NK-92 treated with Interleukin-12 subunit alpha and Interleukin-12 subunit beta, amount 100 ng/mL, for 24 hours (cell line): ENCODE measurements around the gene CD79A.
"Not testable (repeated sequence)": the region's sequence is repeated elsewhere in the genome, so short reads cannot be mapped to it uniquely, and the experiment has no call there.

Experiments used
- DNase-seq: peaks from one replicate; lab custom pipeline; 2025; lab: John Stamatoyannopoulos, UW

The CD79A gene

GRCh38 chr19:41905273-41906002 is 28.4 kb downstream of the CD79A start:
- DNase-seq: no peak

GRCh38 chr19:41906271-41906670 is 29.2 kb downstream of the CD79A start:
- no peak for DNase-seq

- DNase-seq: no peak
Measured at GRCh38 chr19:41906916-41907680, 30.0 kb downstream of the CD79A start.

- DNase-seq: no peak
Measured at GRCh38 chr19:41907994-41908615, 31.0 kb downstream of the CD79A start.

- DNase-seq: no peak
Measured at GRCh38 chr19:41908724-41909464, 31.8 kb downstream of the CD79A start.

- DNase-seq: no peak
Measured at GRCh38 chr19:41909706-41910105, 32.6 kb downstream of the CD79A start.

GRCh38 chr19:41910240-41910991 is 33.3 kb downstream of the CD79A start:
- no peak for DNase-seq

GRCh38 chr19:41910992-41911888 is 34.2 kb downstream of the CD79A start:
- no peak for DNase-seq

- no peak for DNase-seq
Measured at GRCh38 chr19:41911889-41912731, 35.0 kb downstream of the CD79A start.

- no peak for DNase-seq
Measured at GRCh38 chr19:41912899-41913537, 35.9 kb downstream of the CD79A start.

GRCh38 chr19:41913538-41914423 is 36.7 kb downstream of the CD79A start:
- DNase-seq: no peak

GRCh38 chr19:41914424-41914834 is 37.4 kb downstream of the CD79A start:
- not testable (repeated sequence) for DNase-seq

GRCh38 chr19:41915021-41915775 is 38.1 kb downstream of the CD79A start:
- DNase-seq: no peak

GRCh38 chr19:41915776-41916414 is 38.8 kb downstream of the CD79A start:
- DNase-seq: no peak

- DNase-seq: no peak
Measured at GRCh38 chr19:41917676-41918075, 40.6 kb downstream of the CD79A start.

GRCh38 chr19:41918095-41918494 is 41.0 kb downstream of the CD79A start:
- no peak for DNase-seq
